Measurements from ENCODE around the gene PFKFB3. TPM values are rescaled to one million over a fixed set of nuclear protein-coding genes. Genes with fewer than 3 reads are reported as not detected.
"Not testable (repeated sequence)": the region's sequence is repeated elsewhere in the genome, so short reads cannot be mapped to it uniquely, and the experiment has no call there.

PFKFB3 gene
- total RNA-seq, 1 experiment from 2014 or later: 43.6 TPM

GRCh38 chr10:6164271-6165095, 38.2 kb upstream of the PFKFB3 start:
- H3K9me2 ChIP-seq (replicated peaks; ENCODE audit: insufficient read depth, low read length): no peaks in the 10 kb centered on the region
- H3K9me3 ChIP-seq (ENCODE audit: low read length): no peaks in the 10 kb centered on the region
- H3K9ac ChIP-seq (ENCODE audit: low read length): peak overlapping the region; percentile 99
- peak overlapping the region; percentile 90 for H3K4me2 ChIP-seq (ENCODE audit: low read depth, low read length, poor library complexity, severe bottlenecking)
- H3K79me2 ChIP-seq (ENCODE audit: low read length): peaks cover 19% of the 10 kb centered on the region
- peak overlapping the region; percentile 77 for H3K27ac ChIP-seq (ENCODE audit: low read length)
- peaks cover 4% of the 10 kb centered on the region for H3K36me3 ChIP-seq (ENCODE audit: insufficient read depth, low read length)
- peak overlapping the region; percentile 93 for H3K4me3 ChIP-seq (ENCODE audit: low read length)
- H4K20me1 ChIP-seq (ENCODE audit: insufficient read depth, low read depth, low read length): peaks cover 23% of the 10 kb centered on the region; the same call in 1 of the 2 replicates
- no peaks in the 10 kb centered on the region for H3K27me3 ChIP-seq (ENCODE audit: low read length)
- DNase-seq: peak; percentile 53
- peak overlapping the region; percentile 25; the same call in 1 of the 2 replicates for H2AFZ ChIP-seq (ENCODE audit: low read length)
- peaks cover 14% of the 10 kb centered on the region for H3K4me1 ChIP-seq (ENCODE audit: low read length)

GRCh38 chr10:6165221-6165725, 37.5 kb upstream of the PFKFB3 start:
- Histone ChIP-seq H3K4me2 (ENCODE audit: low read depth, low read length, poor library complexity, severe bottlenecking) (peak overlapping the region; percentile 90), H3K4me3 (ENCODE audit: low read length) (peak overlapping the region; percentile 93), H4K20me1 (ENCODE audit: insufficient read depth, low read depth, low read length) (peaks cover 30% of the 10 kb centered on the region; the same call in 1 of the 2 replicates), H3K79me2 (ENCODE audit: low read length) (peaks cover 19% of the 10 kb centered on the region), H3K27me3 (ENCODE audit: low read length) (no peaks in the 10 kb centered on the region), H3K9me3 (ENCODE audit: low read length) (no peaks in the 10 kb centered on the region), H3K9ac (ENCODE audit: low read length) (peak overlapping the region; percentile 99; the same call in 1 of the 2 replicates), H3K4me1 (ENCODE audit: low read length) (peaks cover 14% of the 10 kb centered on the region), H3K36me3 (ENCODE audit: insufficient read depth, low read length) (peaks cover 4% of the 10 kb centered on the region), H2AFZ (ENCODE audit: low read length) (no peak overlapping the region), H3K27ac (ENCODE audit: low read length) (no peak overlapping the region), H3K9me2 (replicated peaks; ENCODE audit: insufficient read depth, low read length) (no peaks in the 10 kb centered on the region)
- no peak for DNase-seq

- not testable (repeated sequence) for H3K9ac ChIP-seq (ENCODE audit: low read length); DNase-seq; H2AFZ ChIP-seq (ENCODE audit: low read length); H3K27me3 ChIP-seq (ENCODE audit: low read length); H3K4me3 ChIP-seq (ENCODE audit: low read length); H3K4me2 ChIP-seq (ENCODE audit: low read depth, low read length, poor library complexity, severe bottlenecking); H3K9me3 ChIP-seq (ENCODE audit: low read length); H3K27ac ChIP-seq (ENCODE audit: low read length); H3K9me2 ChIP-seq (replicated peaks; ENCODE audit: insufficient read depth, low read length); H3K36me3 ChIP-seq (ENCODE audit: insufficient read depth, low read length)
- peaks cover 33% of the 10 kb centered on the region; the same call in 1 of the 2 replicates for H4K20me1 ChIP-seq (ENCODE audit: insufficient read depth, low read depth, low read length)
- H3K4me1 ChIP-seq (ENCODE audit: low read length): peaks cover 14% of the 10 kb centered on the region
- peaks cover 19% of the 10 kb centered on the region for H3K79me2 ChIP-seq (ENCODE audit: low read length)
These were observed 36.8 kb upstream of the PFKFB3 start for GRCh38 chr10:6165933-6166332.

- H3K4me3 ChIP-seq (ENCODE audit: low read length): no peak overlapping the region
- peaks cover 19% of the 10 kb centered on the region for H3K79me2 ChIP-seq (ENCODE audit: low read length)
- H3K9ac ChIP-seq (ENCODE audit: low read length): no peak overlapping the region
- H3K27ac ChIP-seq (ENCODE audit: low read length): no peak overlapping the region
- no peaks in the 10 kb centered on the region for H3K9me3 ChIP-seq (ENCODE audit: low read length)
- no peaks in the 10 kb centered on the region for H3K9me2 ChIP-seq (replicated peaks; ENCODE audit: insufficient read depth, low read length)
- peaks cover 4% of the 10 kb centered on the region for H3K36me3 ChIP-seq (ENCODE audit: insufficient read depth, low read length)
- no peaks in the 10 kb centered on the region for H3K27me3 ChIP-seq (ENCODE audit: low read length)
- H3K4me2 ChIP-seq (ENCODE audit: low read depth, low read length, poor library complexity, severe bottlenecking): no peak overlapping the region
- peaks cover 14% of the 10 kb centered on the region for H3K4me1 ChIP-seq (ENCODE audit: low read length)
- no peak for DNase-seq
- peaks cover 33% of the 10 kb centered on the region; the same call in 1 of the 2 replicates for H4K20me1 ChIP-seq (ENCODE audit: insufficient read depth, low read depth, low read length)
- no peak overlapping the region for H2AFZ ChIP-seq (ENCODE audit: low read length)
These were observed 35.3 kb upstream of the PFKFB3 start for GRCh38 chr10:6167456-6167855.

GRCh38 chr10:6168084-6168483, 34.6 kb upstream of the PFKFB3 start:
- no peaks in the 10 kb centered on the region for H3K9me2 ChIP-seq (replicated peaks; ENCODE audit: insufficient read depth, low read length)
- H3K27ac ChIP-seq (ENCODE audit: low read length): no peak overlapping the region
- peaks cover 33% of the 10 kb centered on the region; the same call in 1 of the 2 replicates for H4K20me1 ChIP-seq (ENCODE audit: insufficient read depth, low read depth, low read length)
- H3K79me2 ChIP-seq (ENCODE audit: low read length): peaks cover 19% of the 10 kb centered on the region
- H3K4me2 ChIP-seq (ENCODE audit: low read depth, low read length, poor library complexity, severe bottlenecking): no peak overlapping the region
- no peak overlapping the region for H3K9ac ChIP-seq (ENCODE audit: low read length)
- H3K4me3 ChIP-seq (ENCODE audit: low read length): no peak overlapping the region
- H3K36me3 ChIP-seq (ENCODE audit: insufficient read depth, low read length): peaks cover 4% of the 10 kb centered on the region
- H3K9me3 ChIP-seq (ENCODE audit: low read length): no peaks in the 10 kb centered on the region
- H3K27me3 ChIP-seq (ENCODE audit: low read length): no peaks in the 10 kb centered on the region
- DNase-seq: no peak
- peaks cover 12% of the 10 kb centered on the region for H3K4me1 ChIP-seq (ENCODE audit: low read length)
- no peak overlapping the region for H2AFZ ChIP-seq (ENCODE audit: low read length)

GRCh38 chr10:6170638-6171037, 32.1 kb upstream of the PFKFB3 start:
- Histone ChIP-seq H3K27ac (ENCODE audit: low read length) (no peak overlapping the region), H2AFZ (ENCODE audit: low read length) (no peak overlapping the region), H3K36me3 (ENCODE audit: insufficient read depth, low read length) (peaks cover under 1% of the 10 kb centered on the region), H3K79me2 (ENCODE audit: low read length) (no peaks in the 10 kb centered on the region; the same call in 1 of the 2 replicates), H3K4me2 (ENCODE audit: low read depth, low read length, poor library complexity, severe bottlenecking) (no peak overlapping the region), H3K27me3 (ENCODE audit: low read length) (no peaks in the 10 kb centered on the region), H3K9me2 (replicated peaks; ENCODE audit: insufficient read depth, low read length) (no peaks in the 10 kb centered on the region), H3K9ac (ENCODE audit: low read length) (no peak overlapping the region), H3K4me3 (ENCODE audit: low read length) (no peak overlapping the region), H4K20me1 (ENCODE audit: insufficient read depth, low read depth, low read length) (peaks cover 52% of the 10 kb centered on the region; the same call in 1 of the 2 replicates), H3K9me3 (ENCODE audit: low read length) (no peaks in the 10 kb centered on the region), H3K4me1 (ENCODE audit: low read length) (no peaks in the 10 kb centered on the region)
- DNase-seq: no peak

- no peaks in the 10 kb centered on the region for H3K9me2 ChIP-seq (replicated peaks; ENCODE audit: insufficient read depth, low read length)
- H3K27me3 ChIP-seq (ENCODE audit: low read length): no peaks in the 10 kb centered on the region
- no peak overlapping the region for H2AFZ ChIP-seq (ENCODE audit: low read length)
- no peak overlapping the region for H3K4me3 ChIP-seq (ENCODE audit: low read length)
- H3K27ac ChIP-seq (ENCODE audit: low read length): no peak overlapping the region
- no peak overlapping the region for H3K9ac ChIP-seq (ENCODE audit: low read length)
- DNase-seq: no peak
- H3K79me2 ChIP-seq (ENCODE audit: low read length): no peaks in the 10 kb centered on the region
- no peaks in the 10 kb centered on the region for H3K9me3 ChIP-seq (ENCODE audit: low read length)
- H3K36me3 ChIP-seq (ENCODE audit: insufficient read depth, low read length): no peaks in the 10 kb centered on the region
- no peaks in the 10 kb centered on the region for H3K4me1 ChIP-seq (ENCODE audit: low read length)
- H3K4me2 ChIP-seq (ENCODE audit: low read depth, low read length, poor library complexity, severe bottlenecking): no peak overlapping the region
- peaks cover 51% of the 10 kb centered on the region; the same call in 1 of the 2 replicates for H4K20me1 ChIP-seq (ENCODE audit: insufficient read depth, low read depth, low read length)
These were observed 30.6 kb upstream of the PFKFB3 start for GRCh38 chr10:6171881-6172695.

GRCh38 chr10:6173203-6173602, 29.5 kb upstream of the PFKFB3 start:
- H3K4me2 ChIP-seq (ENCODE audit: low read depth, low read length, poor library complexity, severe bottlenecking): no peak overlapping the region
- no peaks in the 10 kb centered on the region for H3K27me3 ChIP-seq (ENCODE audit: low read length)
- H3K9me2 ChIP-seq (replicated peaks; ENCODE audit: insufficient read depth, low read length): no peaks in the 10 kb centered on the region
- DNase-seq: peak; percentile 84
- no peak overlapping the region for H3K27ac ChIP-seq (ENCODE audit: low read length)
- no peak overlapping the region for H2AFZ ChIP-seq (ENCODE audit: low read length)
- H3K4me1 ChIP-seq (ENCODE audit: low read length): no peaks in the 10 kb centered on the region
- peaks cover 41% of the 10 kb centered on the region; the same call in 1 of the 2 replicates for H4K20me1 ChIP-seq (ENCODE audit: insufficient read depth, low read depth, low read length)
- H3K4me3 ChIP-seq (ENCODE audit: low read length): no peak overlapping the region
- H3K9me3 ChIP-seq (ENCODE audit: low read length): no peaks in the 10 kb centered on the region
- no peak overlapping the region for H3K9ac ChIP-seq (ENCODE audit: low read length)
- no peaks in the 10 kb centered on the region for H3K79me2 ChIP-seq (ENCODE audit: low read length)
- no peaks in the 10 kb centered on the region for H3K36me3 ChIP-seq (ENCODE audit: insufficient read depth, low read length)

All from Karpas-422 (cell line).